GM20000 (cell line): ENCODE data around the gene CCDC85C.

ENCODE experiments used
- DNase-seq: peaks from one replicate; pipeline ENCODE4 v3.0.0; 2012; ENCODE audit warnings: low spot score
- CTCF ChIP-seq: IDR thresholded peaks from 2 replicates; pipeline ENCODE4 v1.5.1; 2012; ENCODE audit warnings: mild to moderate bottlenecking, control low read depth; ENCODE audit errors: extremely low read depth, missing control alignments

The CCDC85C gene

GRCh38 chr14:99460793-99461192, 143.2 kb downstream of the CCDC85C start:
- TF ChIP-seq CTCF = no peak
- DNase-seq = no peak

GRCh38 chr14:99459481-99460100, 144.4 kb downstream of the CCDC85C start:
- no peak for DNase-seq
- no peak for TF ChIP-seq CTCF

GRCh38 chr14:99454246-99454645, 149.8 kb downstream of the CCDC85C start:
- no peak for DNase-seq

GRCh38 chr14:99452968-99453367, 151.0 kb downstream of the CCDC85C start:
- DNase-seq = no peak
- TF ChIP-seq CTCF = no peak

More at GRCh38 chr14:99454246-99454645, 149.8 kb downstream of the CCDC85C start:
- TF ChIP-seq CTCF = no peak

- no peak for TF ChIP-seq CTCF
- no peak for DNase-seq
Observed at GRCh38 chr14:99451234-99451633, 152.8 kb downstream of the CCDC85C start.

- no peak for TF ChIP-seq CTCF
- DNase-seq = no peak
Observed at GRCh38 chr14:99450266-99450665, 153.7 kb downstream of the CCDC85C start.
